Activated naive CD4-positive, alpha-beta T cell treated with anti-CD3 and anti-CD28 coated beads for 36 hours (primary cell): ENCODE results near the gene KRTAP15-1. TPM values are rescaled to one million over a fixed set of nuclear protein-coding genes. Genes with fewer than 3 reads are reported as not detected.

Source experiments
- CTCF ChIA-PET: fragments of 350-600 bp; sonication (Branson Sonifier 250); formaldehyde crosslinking; loops from one replicate; lab custom pipeline; 2021; ENCODE audit warnings: antibody characterized with exemption; lab: Charles Lee
- DNase-seq: peaks from one replicate; pipeline ENCODE4 v3.0.0-alpha.2; 2020
- H3K27ac Mint-ChIP-seq: one replicate; pipeline ENCODE4 v1.8.0; 2021; ENCODE audit warnings: mild to moderate bottlenecking, mixed read lengths
- H3K27me3 Mint-ChIP-seq: one replicate; pipeline ENCODE4 v1.8.0; 2021; ENCODE audit warnings: low read depth, mixed read lengths
- H3K36me3 Mint-ChIP-seq: one replicate; pipeline ENCODE4 v1.8.0; 2021; ENCODE audit warnings: low read depth, mixed read lengths
- H3K4me1 Mint-ChIP-seq: one replicate; pipeline ENCODE4 v1.8.0; 2021; ENCODE audit warnings: low read depth, mixed read lengths
- H3K4me3 Mint-ChIP-seq: one replicate; pipeline ENCODE4 v1.8.0; 2021; ENCODE audit warnings: mild to moderate bottlenecking, moderate library complexity, mixed read lengths
- H3K9me3 Mint-ChIP-seq: one replicate; pipeline ENCODE4 v1.8.0; 2021; ENCODE audit warnings: mixed read lengths
- intact Hi-C: fragments of 100-400 bp; cut with micrococcal nuclease; formaldehyde crosslinking; loops from one replicate; pipeline ENCODE4 v1.15.1; 2023
- total RNA-seq, 2 experiments: library from RNA; stranded (reverse); gene quantifications; one replicate each; pipeline ENCODE4 v1.2.3, GENCODE V29; 2021

The KRTAP15-1 gene
- total RNA-seq, 2 experiments from 2014 or later = not detected

- intact Hi-C loops = no loop called here
- no peaks in the 10 kb centered on the region for H3K9me3 Mint-ChIP-seq
- DNase-seq = no peak
- H3K4me1 Mint-ChIP-seq = peaks cover 2% of the 10 kb centered on the region
- H3K27ac Mint-ChIP-seq = no peak overlapping the region
- no peak overlapping the region for H3K4me3 Mint-ChIP-seq
- H3K27me3 Mint-ChIP-seq = peaks cover 14% of the 10 kb centered on the region
- CTCF ChIA-PET = interaction anchor here (1.6 kb wide), 1 partner anchor 10 kb away, joined by 6 read pairs; no protein-coding TSS in a partner anchor
- H3K36me3 Mint-ChIP-seq = no peaks in the 10 kb centered on the region
Measured at GRCh38 chr21:30447056-30447455, 7.0 kb downstream of the KRTAP15-1 start.

DNA sequence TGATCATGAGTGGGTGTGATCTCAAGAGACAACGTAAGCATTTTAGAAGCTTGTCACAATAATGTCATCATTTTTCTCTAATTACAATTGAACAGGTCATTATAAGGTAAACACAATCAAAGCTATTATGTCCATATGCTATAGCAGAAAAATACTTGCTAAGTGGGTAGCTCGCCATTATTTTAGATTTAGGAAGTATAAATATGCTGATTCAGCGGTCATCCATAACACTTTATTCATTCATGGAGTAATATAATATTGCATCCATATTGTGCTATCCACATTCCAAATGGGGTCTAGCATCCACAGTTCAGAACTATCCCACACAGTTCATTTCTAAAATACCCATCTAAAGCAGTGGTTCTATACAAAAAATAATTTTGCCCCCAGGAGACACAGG lies 8.4 kb downstream of the KRTAP15-1 start:
- intact Hi-C loops = no loop called here
- H3K27ac Mint-ChIP-seq = no peak overlapping the region
- peaks cover 2% of the 10 kb centered on the region for H3K4me1 Mint-ChIP-seq
- H3K4me3 Mint-ChIP-seq = no peak overlapping the region
- CTCF ChIA-PET = interaction anchor here (1.6 kb wide), 1 partner anchor 12 kb away, joined by 6 read pairs; no protein-coding TSS in a partner anchor
- peaks cover 14% of the 10 kb centered on the region for H3K27me3 Mint-ChIP-seq
- no peak for DNase-seq
- H3K36me3 Mint-ChIP-seq = no peaks in the 10 kb centered on the region
- H3K9me3 Mint-ChIP-seq = no peaks in the 10 kb centered on the region

DNA sequence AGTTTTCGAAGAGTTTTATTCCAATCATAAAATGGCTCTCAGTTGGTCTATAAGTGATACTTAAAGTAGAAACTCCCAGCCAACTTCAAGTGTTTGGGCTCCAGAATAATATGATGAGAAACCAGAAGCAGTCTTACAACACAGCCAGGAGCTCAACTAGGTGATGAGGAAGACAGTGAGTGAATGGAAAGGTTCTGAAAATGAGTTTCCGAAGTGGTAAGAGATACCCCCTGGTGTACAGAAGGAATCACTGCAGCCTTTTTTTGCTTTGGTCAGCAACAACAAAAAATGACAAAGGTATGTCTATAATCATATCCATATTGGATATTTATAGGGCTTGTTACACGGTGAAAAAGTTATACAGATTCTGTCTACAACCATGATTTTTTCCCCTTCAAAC lies 23.6 kb downstream of the KRTAP15-1 start:
- no peak overlapping the region for H3K27ac Mint-ChIP-seq

GRCh38 chr21:30468900-30469714 lies 29.0 kb downstream of the KRTAP15-1 start:
- H3K9me3 Mint-ChIP-seq = no peaks in the 10 kb centered on the region
- peaks cover 8% of the 10 kb centered on the region for H3K27me3 Mint-ChIP-seq
- H3K4me1 Mint-ChIP-seq = no peaks in the 10 kb centered on the region
- H3K36me3 Mint-ChIP-seq = no peaks in the 10 kb centered on the region
- intact Hi-C loops = no loop called here
- CTCF ChIA-PET = no interaction called here
- no peak for DNase-seq
- no peak overlapping the region for H3K4me3 Mint-ChIP-seq
- H3K27ac Mint-ChIP-seq = no peak overlapping the region

More for the DNA sequence above, 23.6 kb downstream of the KRTAP15-1 start:
- Mint-ChIP-seq H3K4me3 (no peak overlapping the region), H3K9me3 (no peaks in the 10 kb centered on the region), H3K36me3 (no peaks in the 10 kb centered on the region), H3K27me3 (peaks cover 5% of the 10 kb centered on the region), H3K4me1 (no peaks in the 10 kb centered on the region)
- intact Hi-C loops = no loop called here
- CTCF ChIA-PET = no interaction called here
- DNase-seq = no peak

DNA sequence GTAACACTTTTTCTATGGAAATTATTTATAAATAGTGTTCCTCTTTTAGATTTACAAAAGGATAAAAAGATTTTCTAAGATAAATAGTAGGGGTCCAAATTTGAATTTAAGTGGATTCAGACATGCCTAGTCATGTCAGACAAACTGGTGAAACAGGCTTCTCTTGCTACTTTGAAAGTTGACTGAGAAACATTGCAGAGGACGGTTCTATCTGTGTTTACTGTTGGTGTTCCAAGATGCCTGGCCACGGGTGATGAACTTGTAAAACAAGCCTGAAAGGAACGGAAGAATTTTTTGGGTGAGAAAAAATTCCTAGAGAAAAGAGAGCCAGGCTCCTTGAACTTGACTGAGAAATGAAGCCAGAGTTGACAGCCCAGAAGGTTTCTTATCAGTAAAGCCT lies 37.9 kb downstream of the KRTAP15-1 start:
- CTCF ChIA-PET = interaction anchor here (0.6 to 1.2 kb wide), 3 partner anchors 44 to 608 kb away, joined by 3 to 4 read pairs (median 3); no protein-coding TSS in a partner anchor
- intact Hi-C loops = no loop called here
- H3K27ac Mint-ChIP-seq = no peak overlapping the region

GRCh38 chr21:30479259-30479658 lies 39.2 kb downstream of the KRTAP15-1 start:
- no peak for DNase-seq
- intact Hi-C loops = no loop called here
- H3K4me3 Mint-ChIP-seq = no peak overlapping the region
- H3K27ac Mint-ChIP-seq = no peak overlapping the region
- no peaks in the 10 kb centered on the region for H3K4me1 Mint-ChIP-seq
- no peaks in the 10 kb centered on the region for H3K36me3 Mint-ChIP-seq
- CTCF ChIA-PET = no interaction called here
- peaks cover 2% of the 10 kb centered on the region for H3K27me3 Mint-ChIP-seq
- no peaks in the 10 kb centered on the region for H3K9me3 Mint-ChIP-seq

More for the DNA sequence above, 37.9 kb downstream of the KRTAP15-1 start:
- H3K36me3 Mint-ChIP-seq = no peaks in the 10 kb centered on the region
- H3K27me3 Mint-ChIP-seq = peaks cover 2% of the 10 kb centered on the region
- H3K4me1 Mint-ChIP-seq = no peaks in the 10 kb centered on the region
- DNase-seq = no peak
- no peaks in the 10 kb centered on the region for H3K9me3 Mint-ChIP-seq
- H3K4me3 Mint-ChIP-seq = no peak overlapping the region

- CTCF ChIA-PET = interaction anchor here (0.7 kb wide), 1 partner anchor 46 kb away, joined by 4 read pairs; no protein-coding TSS in a partner anchor
- Mint-ChIP-seq H3K4me1 (no peaks in the 10 kb centered on the region), H3K27ac (no peak within 1 kb of the TSS), H3K9me3 (peaks cover 4% of the 10 kb centered on the region), H3K36me3 (no peaks in the 10 kb centered on the region), H3K27me3 (no peaks in the 10 kb centered on the region), H3K4me3 (no peak within 1 kb of the TSS)
- no peak for DNase-seq
- intact Hi-C loops = no loop called here
Measured at GRCh38 chr21:30480145-30480544, 40.1 kb downstream of the KRTAP15-1 start, which contains the start of gene KRTAP19-1. Gene KRTAP19-1, minus strand, starts transcription at chr21:30480367. Its CDS starts 50 bp downstream, at chr21:30480317.

- Mint-ChIP-seq H3K9me3 (peaks cover 10% of the 10 kb centered on the region), H3K4me3 (no peak overlapping the region), H3K36me3 (no peaks in the 10 kb centered on the region), H3K4me1 (no peaks in the 10 kb centered on the region), H3K27me3 (no peaks in the 10 kb centered on the region), H3K27ac (no peak overlapping the region)
- CTCF ChIA-PET = no interaction called here
- DNase-seq = no peak
- intact Hi-C loops = no loop called here
Measured at GRCh38 chr21:30482130-30482529, 42.1 kb downstream of the KRTAP15-1 start.

- no peaks in the 10 kb centered on the region for H3K36me3 Mint-ChIP-seq
Measured at GRCh38 chr21:30486180-30486579, 46.1 kb downstream of the KRTAP15-1 start.

DNA sequence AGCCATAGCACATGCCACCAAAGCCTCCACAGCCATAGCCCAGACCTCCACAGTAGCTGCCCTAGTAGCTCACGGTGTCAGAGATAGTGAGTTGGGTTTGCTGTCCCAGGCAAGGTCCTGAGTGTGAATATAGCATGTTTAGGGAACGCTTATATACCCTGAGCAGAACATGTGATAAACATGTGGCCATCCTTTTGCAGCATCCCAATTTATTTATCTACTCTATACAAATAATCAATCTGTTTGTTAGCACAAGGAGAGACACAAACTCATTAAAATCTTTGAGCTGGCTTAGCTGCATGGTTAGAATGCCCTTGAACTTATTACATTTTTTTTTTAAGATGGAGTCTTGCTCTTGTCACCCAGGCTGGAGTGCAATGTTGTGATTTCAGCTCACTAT lies 47.3 kb downstream of the KRTAP15-1 start, which contains the start of gene KRTAP19-2:
KRTAP19-2 (minus strand) TSS at position 101 of the 400 bp plus-strand sequence; CDS start at position 13, 88 bp downstream.
- H3K4me1 Mint-ChIP-seq = no peaks in the 10 kb centered on the region
- no peaks in the 10 kb centered on the region for H3K36me3 Mint-ChIP-seq
- H3K27ac Mint-ChIP-seq = no peak within 1 kb of the TSS
- H3K9me3 Mint-ChIP-seq = peaks cover 11% of the 10 kb centered on the region
- H3K27me3 Mint-ChIP-seq = no peaks in the 10 kb centered on the region
- no peak within 1 kb of the TSS for H3K4me3 Mint-ChIP-seq
- CTCF ChIA-PET = no interaction called here
- intact Hi-C loops = no loop called here
- no peak for DNase-seq

More at GRCh38 chr21:30486180-30486579, 46.1 kb downstream of the KRTAP15-1 start:
- CTCF ChIA-PET = no interaction called here
- DNase-seq = no peak
- Mint-ChIP-seq H3K4me3 (no peak overlapping the region), H3K4me1 (no peaks in the 10 kb centered on the region), H3K9me3 (peaks cover 11% of the 10 kb centered on the region), H3K27me3 (no peaks in the 10 kb centered on the region), H3K27ac (no peak overlapping the region)
- intact Hi-C loops = no loop called here
